ENCODE data around the gene POLD2.

- TF ChIP-seq, protein P1, sequence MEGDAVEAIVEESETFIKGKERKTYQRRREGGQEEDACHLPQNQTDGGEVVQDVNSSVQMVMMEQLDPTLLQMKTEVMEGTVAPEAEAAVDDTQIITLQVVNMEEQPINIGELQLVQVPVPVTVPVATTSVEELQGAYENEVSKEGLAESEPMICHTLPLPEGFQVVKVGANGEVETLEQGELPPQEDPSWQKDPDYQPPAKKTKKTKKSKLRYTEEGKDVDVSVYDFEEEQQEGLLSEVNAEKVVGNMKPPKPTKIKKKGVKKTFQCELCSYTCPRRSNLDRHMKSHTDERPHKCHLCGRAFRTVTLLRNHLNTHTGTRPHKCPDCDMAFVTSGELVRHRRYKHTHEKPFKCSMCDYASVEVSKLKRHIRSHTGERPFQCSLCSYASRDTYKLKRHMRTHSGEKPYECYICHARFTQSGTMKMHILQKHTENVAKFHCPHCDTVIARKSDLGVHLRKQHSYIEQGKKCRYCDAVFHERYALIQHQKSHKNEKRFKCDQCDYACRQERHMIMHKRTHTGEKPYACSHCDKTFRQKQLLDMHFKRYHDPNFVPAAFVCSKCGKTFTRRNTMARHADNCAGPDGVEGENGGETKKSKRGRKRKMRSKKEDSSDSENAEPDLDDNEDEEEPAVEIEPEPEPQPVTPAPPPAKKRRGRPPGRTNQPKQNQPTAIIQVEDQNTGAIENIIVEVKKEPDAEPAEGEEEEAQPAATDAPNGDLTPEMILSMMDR (IDR thresholded peaks at IDR 0.05) = no peak
- TF ChIP-seq ATF3 (CRISPR knock-in tag; conservative IDR thresholded peaks at IDR 0.05) = no peak
- TF ChIP-seq USF1 (CRISPR knock-in tag; IDR thresholded peaks at IDR 0.05) = no peak
- TF ChIP-seq PREB (CRISPR knock-in tag; IDR thresholded peaks at IDR 0.05; ENCODE audit: borderline replicate concordance) = no peak
Observed at GRCh38 chr7:44128721-44129582, 5.6 kb upstream of the POLD2 start.

All from WTC11 (cell line).